ENCODE data around the gene DPP7.
"Not testable (repeated sequence)": the region's sequence is repeated elsewhere in the genome, so short reads cannot be mapped to it uniquely, and the experiment has no call there.

DPP7 gene

GRCh38 chr9:137126786-137127185 is 12.3 kb upstream of the DPP7 start:
- H3K9ac ChIP-seq: no peak overlapping the region
- TF ChIP-seq, protein P1, sequence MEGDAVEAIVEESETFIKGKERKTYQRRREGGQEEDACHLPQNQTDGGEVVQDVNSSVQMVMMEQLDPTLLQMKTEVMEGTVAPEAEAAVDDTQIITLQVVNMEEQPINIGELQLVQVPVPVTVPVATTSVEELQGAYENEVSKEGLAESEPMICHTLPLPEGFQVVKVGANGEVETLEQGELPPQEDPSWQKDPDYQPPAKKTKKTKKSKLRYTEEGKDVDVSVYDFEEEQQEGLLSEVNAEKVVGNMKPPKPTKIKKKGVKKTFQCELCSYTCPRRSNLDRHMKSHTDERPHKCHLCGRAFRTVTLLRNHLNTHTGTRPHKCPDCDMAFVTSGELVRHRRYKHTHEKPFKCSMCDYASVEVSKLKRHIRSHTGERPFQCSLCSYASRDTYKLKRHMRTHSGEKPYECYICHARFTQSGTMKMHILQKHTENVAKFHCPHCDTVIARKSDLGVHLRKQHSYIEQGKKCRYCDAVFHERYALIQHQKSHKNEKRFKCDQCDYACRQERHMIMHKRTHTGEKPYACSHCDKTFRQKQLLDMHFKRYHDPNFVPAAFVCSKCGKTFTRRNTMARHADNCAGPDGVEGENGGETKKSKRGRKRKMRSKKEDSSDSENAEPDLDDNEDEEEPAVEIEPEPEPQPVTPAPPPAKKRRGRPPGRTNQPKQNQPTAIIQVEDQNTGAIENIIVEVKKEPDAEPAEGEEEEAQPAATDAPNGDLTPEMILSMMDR (IDR thresholded peaks at IDR 0.05): no peak
- no peak overlapping the region for H3K4me3 ChIP-seq (ENCODE audit: low read depth, low read length)
- H3K4me1 ChIP-seq: no peaks in the 10 kb centered on the region
- H3K27me3 ChIP-seq (ENCODE audit: control insufficient read depth, insufficient read depth, low read length): no peaks in the 10 kb centered on the region
- no peaks in the 10 kb centered on the region for H3K79me2 ChIP-seq
- peak overlapping the region; percentile 15 for H3K27ac ChIP-seq
- no peak overlapping the region for H3K4me2 ChIP-seq (ENCODE audit: low read length)
- H3K36me3 ChIP-seq (ENCODE audit: control insufficient read depth, insufficient read depth, low read length): no peaks in the 10 kb centered on the region
- H2AFZ ChIP-seq: no peak overlapping the region
- no peaks in the 10 kb centered on the region for H3K9me3 ChIP-seq (ENCODE audit: control insufficient read depth, low read length)

GRCh38 chr9:137123952-137124462 is 9.5 kb upstream of the DPP7 start:
- H2AFZ ChIP-seq; H3K27me3 ChIP-seq (ENCODE audit: control insufficient read depth, insufficient read depth, low read length); H3K36me3 ChIP-seq (ENCODE audit: control insufficient read depth, insufficient read depth, low read length); H3K9ac ChIP-seq; H3K27ac ChIP-seq; H3K4me2 ChIP-seq (ENCODE audit: low read length); H3K79me2 ChIP-seq; H3K4me1 ChIP-seq; H3K9me3 ChIP-seq (ENCODE audit: control insufficient read depth, low read length); H3K4me3 ChIP-seq (ENCODE audit: low read depth, low read length): not testable (repeated sequence)

GRCh38 chr9:137123468-137123837 is 8.9 kb upstream of the DPP7 start:
- Histone ChIP-seq H3K36me3 (ENCODE audit: control insufficient read depth, insufficient read depth, low read length) (no peaks in the 10 kb centered on the region), H3K4me2 (ENCODE audit: low read length) (no peak overlapping the region), H3K4me1 (no peaks in the 10 kb centered on the region), H3K9ac (no peak overlapping the region), H3K27me3 (ENCODE audit: control insufficient read depth, insufficient read depth, low read length) (no peaks in the 10 kb centered on the region), H3K79me2 (no peaks in the 10 kb centered on the region), H3K27ac (no peak overlapping the region), H3K9me3 (ENCODE audit: control insufficient read depth, low read length) (no peaks in the 10 kb centered on the region), H3K4me3 (ENCODE audit: low read depth, low read length) (no peak overlapping the region), H2AFZ (no peak overlapping the region)
- TF ChIP-seq, protein P1 (IDR thresholded peaks at IDR 0.05): no peak

GRCh38 chr9:137122796-137123467 is 8.4 kb upstream of the DPP7 start:
- not testable (repeated sequence) for H3K4me1 ChIP-seq; H3K4me2 ChIP-seq (ENCODE audit: low read length); H3K4me3 ChIP-seq (ENCODE audit: low read depth, low read length); H3K9me3 ChIP-seq (ENCODE audit: control insufficient read depth, low read length); H2AFZ ChIP-seq; H3K36me3 ChIP-seq (ENCODE audit: control insufficient read depth, insufficient read depth, low read length); H3K9ac ChIP-seq; H3K27me3 ChIP-seq (ENCODE audit: control insufficient read depth, insufficient read depth, low read length); H3K79me2 ChIP-seq; H3K27ac ChIP-seq

DNA sequence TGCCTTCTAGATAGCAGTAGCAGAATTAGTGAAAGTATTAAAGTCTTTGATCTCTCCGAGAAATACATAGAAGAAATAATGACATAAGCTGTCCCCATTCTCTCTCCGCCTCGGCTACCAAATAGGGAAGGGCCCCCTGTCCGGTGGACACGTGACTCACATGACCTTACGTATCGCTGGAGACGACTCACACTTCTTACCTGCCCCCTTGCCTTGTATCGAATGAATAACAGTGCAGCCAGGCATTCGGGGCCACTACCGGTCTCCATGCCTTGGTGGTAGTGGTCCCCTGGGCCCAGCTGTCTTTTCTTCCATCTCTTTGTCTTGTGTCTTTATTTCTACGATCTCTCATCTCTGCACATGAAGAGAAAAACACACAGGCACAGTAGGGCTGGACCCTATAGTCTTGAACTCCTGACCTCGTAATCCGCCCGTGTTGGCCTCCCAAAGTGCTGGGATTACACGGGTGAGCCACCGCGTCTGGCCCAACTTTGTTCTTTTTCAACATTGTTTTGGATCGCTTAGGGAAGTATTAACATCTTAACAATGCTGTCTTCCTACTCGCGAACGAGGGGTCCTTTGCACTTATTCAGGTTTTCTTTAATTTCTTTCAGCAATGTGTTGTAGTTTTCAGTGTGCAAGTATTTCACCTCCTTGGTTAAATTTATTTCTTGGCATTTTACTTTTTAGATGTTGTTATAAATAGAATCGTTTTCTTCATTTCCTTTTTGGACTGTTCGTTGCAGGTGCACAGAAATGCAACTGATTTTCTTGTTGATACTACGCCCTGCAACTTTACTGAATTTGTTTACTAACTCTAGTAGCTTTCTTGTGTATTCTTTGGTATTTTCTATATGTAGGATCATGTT is 7.6 kb upstream of the DPP7 start:
- not testable (repeated sequence) for H3K4me1 ChIP-seq; H2AFZ ChIP-seq; H3K4me3 ChIP-seq (ENCODE audit: low read depth, low read length); H3K9ac ChIP-seq; H3K27ac ChIP-seq; H3K36me3 ChIP-seq (ENCODE audit: control insufficient read depth, insufficient read depth, low read length); H3K27me3 ChIP-seq (ENCODE audit: control insufficient read depth, insufficient read depth, low read length); H3K9me3 ChIP-seq (ENCODE audit: control insufficient read depth, low read length); H3K4me2 ChIP-seq (ENCODE audit: low read length); H3K79me2 ChIP-seq

GRCh38 chr9:137118092-137118603 is 3.6 kb upstream of the DPP7 start:
- not testable (repeated sequence) for H3K27me3 ChIP-seq (ENCODE audit: control insufficient read depth, insufficient read depth, low read length); H2AFZ ChIP-seq; H3K9me3 ChIP-seq (ENCODE audit: control insufficient read depth, low read length); H3K36me3 ChIP-seq (ENCODE audit: control insufficient read depth, insufficient read depth, low read length); H3K9ac ChIP-seq; H3K79me2 ChIP-seq; H3K4me1 ChIP-seq; H3K4me3 ChIP-seq (ENCODE audit: low read depth, low read length); H3K4me2 ChIP-seq (ENCODE audit: low read length); H3K27ac ChIP-seq
